Mesothelial cell of epicardium (in vitro differentiated cells): ENCODE results near the gene ZNF503. TPM values are rescaled to one million over a fixed set of nuclear protein-coding genes. Genes with fewer than 3 reads are reported as not detected.

Source experiments
- DNase-seq, 2 experiments: peaks; one replicate each; pipeline ENCODE4 v3.0.0; 2021; ENCODE audit warnings: low spot score in 2 of 2; ENCODE audit not compliant: unreplicated experiment in 2 of 2
- H3K27ac Mint-ChIP-seq: 2 replicates; pipeline ENCODE4 v1.8.0; 2021; ENCODE audit warnings: mixed read lengths
- H3K27me3 Mint-ChIP-seq: 2 replicates; pipeline ENCODE4 v1.8.0; 2021; ENCODE audit warnings: low read depth, mixed read lengths
- H3K36me3 Mint-ChIP-seq: 2 replicates; pipeline ENCODE4 v1.8.0; 2021; ENCODE audit warnings: mixed read lengths
- H3K4me1 Mint-ChIP-seq: 2 replicates; pipeline ENCODE4 v1.8.0; 2021; ENCODE audit warnings: mixed read lengths
- H3K4me3 Mint-ChIP-seq: 2 replicates; pipeline ENCODE4 v1.8.0; 2021; ENCODE audit warnings: mild to moderate bottlenecking, moderate library complexity, mixed read lengths
- H3K9me3 Mint-ChIP-seq: 2 replicates; pipeline ENCODE4 v1.8.0; 2021; ENCODE audit warnings: mixed read lengths
- CTCF ChIP-seq: fragments of 200-600 bp; sonication (generic); IDR thresholded peaks from one replicate; pipeline ENCODE4 v1.5.0; 2021; ENCODE audit warnings: antibody characterized with exemption; ENCODE audit not compliant: unreplicated experiment
- total RNA-seq: library from RNA; stranded (reverse); gene quantifications from 3 replicates; pipeline ENCODE4 v1.2.1, GENCODE V29; 2021

ZNF503 gene
- total RNA-seq, 1 donor from 2014 or later = 58.3 TPM

- Mint-ChIP-seq H3K4me1 (no peaks in the 10 kb centered on the region), H3K36me3 (peaks cover 2% of the 10 kb centered on the region), H3K27ac (no peak overlapping the region), H3K27me3 (peaks cover 69% of the 10 kb centered on the region), H3K9me3 (peaks cover 3% of the 10 kb centered on the region), H3K4me3 (no peak overlapping the region)
- DNase-seq = no peak
- no peak for TF ChIP-seq CTCF
Measured at GRCh38 chr10:75357500-75357899, 44.1 kb downstream of the ZNF503 start.

- no peak for DNase-seq
- Mint-ChIP-seq H3K36me3 (peaks cover 2% of the 10 kb centered on the region), H3K9me3 (peaks cover 3% of the 10 kb centered on the region), H3K27me3 (peaks cover 73% of the 10 kb centered on the region), H3K4me1 (no peaks in the 10 kb centered on the region), H3K4me3 (no peak overlapping the region), H3K27ac (no peak overlapping the region)
- no peak for TF ChIP-seq CTCF
Measured at GRCh38 chr10:75356484-75356883, 45.1 kb downstream of the ZNF503 start.

GRCh38 chr10:75355706-75356105, 45.9 kb downstream of the ZNF503 start:
- H3K9me3 Mint-ChIP-seq = peaks cover 3% of the 10 kb centered on the region
- no peak overlapping the region for H3K4me3 Mint-ChIP-seq
- H3K4me1 Mint-ChIP-seq = peaks cover 2% of the 10 kb centered on the region
- peaks cover 2% of the 10 kb centered on the region for H3K36me3 Mint-ChIP-seq
- no peak for TF ChIP-seq CTCF
- no peak overlapping the region for H3K27ac Mint-ChIP-seq
- no peak for DNase-seq
- peaks cover 69% of the 10 kb centered on the region for H3K27me3 Mint-ChIP-seq

GRCh38 chr10:75353183-75353582, 48.4 kb downstream of the ZNF503 start:
- Mint-ChIP-seq H3K4me1 (peaks cover 3% of the 10 kb centered on the region), H3K9me3 (peaks cover 3% of the 10 kb centered on the region), H3K36me3 (peaks cover 2% of the 10 kb centered on the region), H3K27ac (no peak overlapping the region), H3K27me3 (peaks cover 61% of the 10 kb centered on the region), H3K4me3 (no peak overlapping the region)
- DNase-seq = peak in 1 of 2 experiments; percentile 14
- TF ChIP-seq CTCF = no peak

- H3K4me3 Mint-ChIP-seq = no peak overlapping the region
- H3K27me3 Mint-ChIP-seq = peaks cover 60% of the 10 kb centered on the region
- DNase-seq = peak in 1 of 2 experiments; percentile 37
- peaks cover 3% of the 10 kb centered on the region for H3K4me1 Mint-ChIP-seq
- no peak overlapping the region for H3K27ac Mint-ChIP-seq
- H3K9me3 Mint-ChIP-seq = peaks cover 3% of the 10 kb centered on the region
- peaks cover 2% of the 10 kb centered on the region for H3K36me3 Mint-ChIP-seq
- TF ChIP-seq CTCF = no peak
Measured at GRCh38 chr10:75352650-75353049, 48.9 kb downstream of the ZNF503 start.

- Mint-ChIP-seq H3K36me3 (peaks cover 2% of the 10 kb centered on the region), H3K27ac (no peak overlapping the region), H3K4me3 (no peak overlapping the region), H3K4me1 (peaks cover 3% of the 10 kb centered on the region), H3K9me3 (peaks cover 3% of the 10 kb centered on the region), H3K27me3 (peaks cover 64% of the 10 kb centered on the region)
- DNase-seq = no peak
- TF ChIP-seq CTCF = no peak
Measured at GRCh38 chr10:75351637-75352036, 49.9 kb downstream of the ZNF503 start.
